Mucosa of descending colon (tissue), 3 donors: ENCODE data around the gene RHOBTB1. TPM values are rescaled to one million over a fixed set of nuclear protein-coding genes. Genes with fewer than 3 reads are reported as not detected.

ENCODE experiments used
- ATAC-seq: fragments of 200-7000 bp; cut with Tn5 transposase; one replicate; pipeline ENCODE4 v1.9.1; 2020; ENCODE audit warnings: mild to moderate bottlenecking, moderate library complexity
- DNase-seq, 3 donors: peaks; one replicate each; pipeline ENCODE4 v3.0.0-alpha.2; 2020
- H3K36me3 ChIP-seq: fragments of 200-600 bp; one replicate; pipeline ENCODE4 v1.8.0; 2021; ENCODE audit warnings: low read depth, mild to moderate bottlenecking
- H3K4me1 ChIP-seq: fragments of 200-600 bp; one replicate; pipeline ENCODE4 v1.8.0; 2021; ENCODE audit warnings: low read depth, mild to moderate bottlenecking
- H3K4me3 ChIP-seq: fragments of 200-600 bp; one replicate; pipeline ENCODE4 v1.8.0; 2021; ENCODE audit warnings: mild to moderate bottlenecking
- H3K9me3 ChIP-seq: fragments of 200-600 bp; one replicate; pipeline ENCODE4 v1.8.0; 2021; ENCODE audit warnings: mild to moderate bottlenecking
- CTCF ChIP-seq: fragments of 200-600 bp; IDR thresholded peaks from one replicate; pipeline ENCODE4 v1.8.0; 2022; ENCODE audit warnings: antibody characterized with exemption, mild to moderate bottlenecking
- intact Hi-C, 2 donors: fragments of 100-400 bp; cut with DNase I in 1 of 2; cut with micrococcal nuclease in 1 of 2; formaldehyde crosslinking; loops; one replicate each; pipeline versions ENCODE4 v1.11.0 to v1.11.1; 2022; cut with DNase I, micrococcal nuclease
- total RNA-seq, 3 donors: library from RNA; stranded (reverse); fragmentation: NEBNext Ultra II Directional in 2 of 3; extraction: Animal tissue kit (Norgen Biotek cat#: 25700) in 2 of 3; gene quantifications; one replicate each; pipeline versions ENCODE4 v1.2.1 to v1.2.4, GENCODE V29; 2021 to 2023
- donor health status: DM: no; HTN: no; CAD: no; lungs with moderate emphysema.
- donor health status: DM: no; HTN: no; CAD: no.
- donor health status: DM: no; HTN: yes; CAD: no.

RHOBTB1 gene
- total RNA-seq, 3 donors from 2014 or later, result 5.8 to 8.0 (median 6.9) TPM

- Histone ChIP-seq H3K4me3 (no peak overlapping the region), H3K36me3 (no peaks in the 10 kb centered on the region), H3K9me3 (no peaks in the 10 kb centered on the region), H3K4me1 (no peaks in the 10 kb centered on the region)
- DNase-seq (no peak), ATAC-seq (no peak)
- TF ChIP-seq CTCF, result no peak
- intact Hi-C loops, result loop anchor here (10.0 kb wide), 2 partner anchors 84 to 316 kb away; no protein-coding TSS in a partner anchor
Observed at GRCh38 chr10:60968504-60968903, 24.5 kb upstream of the RHOBTB1 start.

- DNase-seq, result no peak
- no peak for TF ChIP-seq CTCF
- intact Hi-C loops, result loop anchor here (10.0 kb wide), 2 partner anchors 83 to 317 kb away; no protein-coding TSS in a partner anchor
- Histone ChIP-seq H3K9me3 (no peaks in the 10 kb centered on the region), H3K36me3 (no peaks in the 10 kb centered on the region), H3K4me1 (no peaks in the 10 kb centered on the region), H3K4me3 (no peak overlapping the region)
- ATAC-seq, result no peak
Observed at GRCh38 chr10:60967854-60968484, 24.0 kb upstream of the RHOBTB1 start.

GRCh38 chr10:60967260-60967659 lies 23.3 kb upstream of the RHOBTB1 start:
- DNase-seq (no peak), ATAC-seq (no peak)
- Histone ChIP-seq H3K4me1 (no peaks in the 10 kb centered on the region), H3K4me3 (no peak overlapping the region), H3K36me3 (no peaks in the 10 kb centered on the region), H3K9me3 (no peaks in the 10 kb centered on the region)
- intact Hi-C loops, result loop anchor here (10.0 kb wide), 2 partner anchors 82 to 318 kb away; no protein-coding TSS in a partner anchor
- TF ChIP-seq CTCF, result no peak

GRCh38 chr10:60965696-60966095 lies 21.7 kb upstream of the RHOBTB1 start:
- Histone ChIP-seq H3K4me3 (no peak overlapping the region), H3K4me1 (no peaks in the 10 kb centered on the region), H3K36me3 (no peaks in the 10 kb centered on the region), H3K9me3 (no peaks in the 10 kb centered on the region)
- ATAC-seq, result no peak
- intact Hi-C loops, result loop anchor here (10.0 kb wide), 2 partner anchors 81 to 319 kb away; no protein-coding TSS in a partner anchor
- no peak for DNase-seq
- TF ChIP-seq CTCF, result no peak

- Histone ChIP-seq H3K9me3 (no peaks in the 10 kb centered on the region), H3K4me3 (no peak overlapping the region), H3K36me3 (no peaks in the 10 kb centered on the region), H3K4me1 (no peaks in the 10 kb centered on the region)
- ATAC-seq, result peak; percentile 86
- intact Hi-C loops, result loop anchor here (5.0 to 10.0 kb wide), 3 partner anchors 80 to 320 kb away; no protein-coding TSS in a partner anchor
- peak in 2 of 3 donors; percentile 55 to 65 for DNase-seq
- TF ChIP-seq CTCF, result peak; percentile 56
Observed at GRCh38 chr10:60964257-60965235, 20.6 kb upstream of the RHOBTB1 start.
